Measurements from ENCODE around the gene ZNF467.

- TF ChIP-seq POLR2AphosphoS5 (IDR thresholded peaks at IDR 0.05; ENCODE audit: insufficient read depth, low read depth, low read length) (no peak), EZH2 (IDR thresholded peaks at IDR 0.05; ENCODE audit: borderline replicate concordance, low read depth, low read length, severe bottlenecking) (no peak)
- TF ChIP-seq, protein P1, sequence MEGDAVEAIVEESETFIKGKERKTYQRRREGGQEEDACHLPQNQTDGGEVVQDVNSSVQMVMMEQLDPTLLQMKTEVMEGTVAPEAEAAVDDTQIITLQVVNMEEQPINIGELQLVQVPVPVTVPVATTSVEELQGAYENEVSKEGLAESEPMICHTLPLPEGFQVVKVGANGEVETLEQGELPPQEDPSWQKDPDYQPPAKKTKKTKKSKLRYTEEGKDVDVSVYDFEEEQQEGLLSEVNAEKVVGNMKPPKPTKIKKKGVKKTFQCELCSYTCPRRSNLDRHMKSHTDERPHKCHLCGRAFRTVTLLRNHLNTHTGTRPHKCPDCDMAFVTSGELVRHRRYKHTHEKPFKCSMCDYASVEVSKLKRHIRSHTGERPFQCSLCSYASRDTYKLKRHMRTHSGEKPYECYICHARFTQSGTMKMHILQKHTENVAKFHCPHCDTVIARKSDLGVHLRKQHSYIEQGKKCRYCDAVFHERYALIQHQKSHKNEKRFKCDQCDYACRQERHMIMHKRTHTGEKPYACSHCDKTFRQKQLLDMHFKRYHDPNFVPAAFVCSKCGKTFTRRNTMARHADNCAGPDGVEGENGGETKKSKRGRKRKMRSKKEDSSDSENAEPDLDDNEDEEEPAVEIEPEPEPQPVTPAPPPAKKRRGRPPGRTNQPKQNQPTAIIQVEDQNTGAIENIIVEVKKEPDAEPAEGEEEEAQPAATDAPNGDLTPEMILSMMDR (IDR thresholded peaks at IDR 0.05; ENCODE audit: extremely low read depth in 1 of 2, insufficient read depth in 1 of 2, low read depth in 1 of 2, low read length in 2 of 2) = no peak
Observed at GRCh38 chr7:149731207-149731955, 42.0 kb downstream of the ZNF467 start.

Data from endothelial cell of umbilical vein (primary cell).